Sigmoid colon (tissue), 7 donors: ENCODE results near the gene LZTFL1. TPM values are rescaled to one million over a fixed set of nuclear protein-coding genes. Genes with fewer than 3 reads are reported as not detected.
A peak's percentile ranks its signal among the peaks of the same experiment; 100 is the strongest.

Experiments
- DNase-seq: peaks from one replicate; pipeline ENCODE4 v3.0.0-alpha.2; 2019
- H3K27ac ChIP-seq, 4 donors: fragments of 200-600 bp; sonication (generic); one replicate each; pipeline ENCODE4 v1.5.1; 2016 to 2019; ENCODE audit warnings: mild to moderate bottlenecking in 1 of 4
- H3K27me3 ChIP-seq, 3 donors: fragments of 200-600 bp; sonication (generic); one replicate each; pipeline ENCODE4 v1.5.1; 2019; ENCODE audit warnings: mild to moderate bottlenecking in 1 of 3
- H3K36me3 ChIP-seq, 4 donors: fragments of 200-600 bp; sonication (generic); one replicate each; pipeline ENCODE4 v1.5.1; 2016 to 2019
- H3K4me1 ChIP-seq, 4 donors: fragments of 200-600 bp; sonication (generic); one replicate each; pipeline ENCODE4 v1.5.1; 2017 to 2019
- H3K4me3 ChIP-seq, 4 donors: fragments of 200-600 bp; sonication (generic); one replicate each; pipeline ENCODE4 v1.5.1; 2017 to 2019; ENCODE audit warnings: mild to moderate bottlenecking in 2 of 4, moderate library complexity in 1 of 4
- H3K9me3 ChIP-seq, 4 donors: fragments of 200-600 bp in 3 of 4; sonication (generic) in 3 of 4; one replicate each; pipeline versions ENCODE4 v1.5.1 to v1.6.1; 2013 to 2019
- CTCF ChIP-seq, 4 experiments: fragments of 450-650 bp in 3 of 4; fragments of 200-600 bp in 1 of 4; IDR thresholded peaks; one replicate each; pipeline ENCODE4 v1.5.1; 2016 to 2019; ENCODE audit warnings: antibody characterized with exemption in 4 of 4, mild to moderate bottlenecking in 3 of 4, moderate library complexity in 2 of 4
- EP300 ChIP-seq, 4 donors: sonication (generic); formaldehyde crosslinking; IDR thresholded peaks; one replicate each; pipeline ENCODE4 v1.6.1; 2017; ENCODE audit warnings: antibody characterized with exemption in 4 of 4
- POLR2A ChIP-seq, 2 donors: fragments of 450-650 bp; IDR thresholded peaks; one replicate each; pipeline ENCODE4 v1.6.1; 2016; ENCODE audit warnings: antibody characterized with exemption in 2 of 2, mild to moderate bottlenecking in 2 of 2, moderate library complexity in 2 of 2
- POLR2AphosphoS5 ChIP-seq, 4 donors: sonication (generic); formaldehyde crosslinking; IDR thresholded peaks; one replicate each; pipeline ENCODE4 v1.6.1; 2017; ENCODE audit warnings: antibody characterized with exemption in 4 of 4
- WGBS, 2 donors: extraction: QIAGEN DNeasy Blood & Tissue Kit; methylation state at CpG; one replicate each; pipeline ENCODE4 v1.1.7; 2013; 5-methylcytosine and 5-hydroxymethylcytosine counted together
- intact Hi-C: fragments of 100-400 bp; cut with DNase I; formaldehyde crosslinking; loops from one replicate; pipeline ENCODE4 v1.15.1; 2023
- polyA plus RNA-seq, 3 donors: library from polyadenylated mRNA; stranded (reverse); fragments of 200-250 nt; gene quantifications; one replicate each; pipeline ENCODE4 v1.2.3, GENCODE V29; 2013
- total RNA-seq, 4 donors: library from RNA; depleted of rRNA; stranded (reverse); fragments of >200 nt; gene quantifications; one replicate each; pipeline ENCODE4 v1.1.0, GENCODE V29; 2016
- donor health status: healthy with polysubstance abuse.
- donor health status: Bipolar disorder and iron deficiency.
- donor health status: healthy.

LZTFL1 gene
- total RNA-seq = 10 to 100 TPM; 16.6 to 31.0 (median 17.8) TPM
- polyA plus RNA-seq = 10 to 100 TPM in 1 of 3 donors, 1 to 10 TPM in 2; 7.9 to 12.0 (median 8.1) TPM

GRCh38 chr3:45841757-45842491 is at the start of gene LZTFL1:
Gene LZTFL1 (minus strand): TSS chr3:45842119. CDS start chr3:45841991, 128 bp downstream.
- intact Hi-C loops = loop anchor here (5.0 kb wide), 2 partner anchors 80 to 235 kb away; no protein-coding TSS in a partner anchor

GRCh38 chr3:45890405-45890804 is 48.5 kb upstream of the LZTFL1 start:
- H3K4me3 ChIP-seq = no peak overlapping the region
- H3K4me1 ChIP-seq = no peaks in the 10 kb centered on the region
- no peaks in the 10 kb centered on the region for H3K27me3 ChIP-seq
- no peaks in the 10 kb centered on the region for H3K36me3 ChIP-seq
- no peak for DNase-seq
- TF ChIP-seq EP300 (IDR thresholded peaks at IDR 0.05) (no peak), CTCF (IDR thresholded peaks at IDR 0.05) (no peak), POLR2A (IDR thresholded peaks at IDR 0.05) (no peak), POLR2AphosphoS5 (IDR thresholded peaks at IDR 0.05) (no peak)
- 6 to 30% methylated on average over 3 of the region's 3 CpGs for WGBS, 2 donors
- no peaks in the 10 kb centered on the region for H3K9me3 ChIP-seq
- no peak overlapping the region for H3K27ac ChIP-seq
- intact Hi-C loops = no loop called here

More at GRCh38 chr3:45841757-45842491, at the start of gene LZTFL1:
- 2 to 3% methylated on average over 49 of the region's 49 CpGs for WGBS, 2 donors
- peak in 3 of 4 donors; percentile 15 to 72 (median 56) for TF ChIP-seq POLR2AphosphoS5 (IDR thresholded peaks at IDR 0.05)
- no peak for TF ChIP-seq POLR2A (IDR thresholded peaks at IDR 0.05)
- no peaks in the 10 kb centered on the region for H3K36me3 ChIP-seq
- no peaks in the 10 kb centered on the region for H3K9me3 ChIP-seq
- peak; percentile 97 for DNase-seq
- H3K27ac ChIP-seq = peak within 1 kb of the TSS; percentile 48 to 77 (median 64)
- peak within 1 kb of the TSS; percentile 68 to 86 (median 70) for H3K4me3 ChIP-seq
- H3K4me1 ChIP-seq = peaks cover 0 to 11% (median 11%) of the 10 kb centered on the region in 4 donors
- no peaks in the 10 kb centered on the region for H3K27me3 ChIP-seq

- Histone ChIP-seq H3K27me3 (no peaks in the 10 kb centered on the region), H3K4me3 (no peak overlapping the region), H3K9me3 (no peaks in the 10 kb centered on the region), H3K27ac (no peak overlapping the region), H3K4me1 (no peaks in the 10 kb centered on the region), H3K36me3 (no peaks in the 10 kb centered on the region)
- intact Hi-C loops = no loop called here
- DNase-seq = no peak
- no peak for TF ChIP-seq CTCF (IDR thresholded peaks at IDR 0.05)
- TF ChIP-seq POLR2AphosphoS5 (IDR thresholded peaks at IDR 0.05) = no peak
- no peak for TF ChIP-seq EP300 (IDR thresholded peaks at IDR 0.05)
- TF ChIP-seq POLR2A (IDR thresholded peaks at IDR 0.05) = no peak
- 42 to 53% methylated on average over 4 of the region's 4 CpGs for WGBS, 2 donors
Observed at GRCh38 chr3:45889337-45889736, 47.4 kb upstream of the LZTFL1 start.

GRCh38 chr3:45887759-45888511 is 46.0 kb upstream of the LZTFL1 start:
- H3K9me3 ChIP-seq = no peaks in the 10 kb centered on the region
- no peaks in the 10 kb centered on the region for H3K36me3 ChIP-seq
- H3K27ac ChIP-seq = no peak overlapping the region
- TF ChIP-seq POLR2A (IDR thresholded peaks at IDR 0.05) = no peak
- TF ChIP-seq CTCF (IDR thresholded peaks at IDR 0.05) = no peak
- no peak for TF ChIP-seq POLR2AphosphoS5 (IDR thresholded peaks at IDR 0.05)
- no peak for TF ChIP-seq EP300 (IDR thresholded peaks at IDR 0.05)
- no peak for DNase-seq
- 67 to 70% methylated on average over 7 of the region's 7 CpGs for WGBS, 2 donors
- intact Hi-C loops = no loop called here
- H3K4me3 ChIP-seq = no peak overlapping the region
- H3K27me3 ChIP-seq = no peaks in the 10 kb centered on the region
- no peaks in the 10 kb centered on the region for H3K4me1 ChIP-seq

- no peak for DNase-seq
- TF ChIP-seq EP300 (IDR thresholded peaks at IDR 0.05) (no peak), POLR2A (IDR thresholded peaks at IDR 0.05) (no peak), POLR2AphosphoS5 (IDR thresholded peaks at IDR 0.05) (no peak), CTCF (IDR thresholded peaks at IDR 0.05) (no peak)
- Histone ChIP-seq H3K4me3 (no peak overlapping the region), H3K27me3 (no peaks in the 10 kb centered on the region), H3K9me3 (no peaks in the 10 kb centered on the region), H3K27ac (no peak overlapping the region), H3K36me3 (no peaks in the 10 kb centered on the region), H3K4me1 (no peaks in the 10 kb centered on the region)
- intact Hi-C loops = no loop called here
- WGBS, 2 donors = 80 to 88% methylated on average over 4 of the region's 4 CpGs
Observed at GRCh38 chr3:45887285-45887684, 45.4 kb upstream of the LZTFL1 start.
